HG03460 (cell line): Measurements from ENCODE around the gene POTEF.
"Not testable (repeated sequence)": the region's sequence is repeated elsewhere in the genome, so short reads cannot be mapped to it uniquely, and the experiment has no call there.

Source experiments
- ATAC-seq: cut with Tn5 transposase; IDR thresholded peaks from one replicate; pipeline ENCODE4 v1.9.1; 2021; ENCODE audit not compliant: unreplicated experiment

The POTEF gene

DNA sequence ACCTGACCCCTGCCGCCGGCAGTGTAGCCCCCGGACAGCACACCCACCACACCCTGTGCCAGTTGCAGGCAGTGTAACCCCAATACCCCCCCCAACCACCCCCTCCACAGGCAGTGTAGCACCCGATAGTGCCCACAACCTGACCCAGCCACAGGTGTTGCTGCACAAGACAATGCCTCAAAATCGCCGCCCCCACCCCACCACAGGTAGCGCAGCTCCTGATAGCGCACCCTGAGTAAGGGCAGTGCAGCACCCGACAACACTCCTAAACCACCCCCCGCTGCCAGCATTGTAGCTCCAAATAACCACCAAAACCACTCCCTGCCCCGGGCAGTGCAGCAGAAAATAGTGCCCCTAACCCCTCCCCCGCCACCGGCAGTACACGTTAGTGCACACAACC, 558 bp downstream of the POTEF start:
- ATAC-seq = not testable (repeated sequence)

DNA sequence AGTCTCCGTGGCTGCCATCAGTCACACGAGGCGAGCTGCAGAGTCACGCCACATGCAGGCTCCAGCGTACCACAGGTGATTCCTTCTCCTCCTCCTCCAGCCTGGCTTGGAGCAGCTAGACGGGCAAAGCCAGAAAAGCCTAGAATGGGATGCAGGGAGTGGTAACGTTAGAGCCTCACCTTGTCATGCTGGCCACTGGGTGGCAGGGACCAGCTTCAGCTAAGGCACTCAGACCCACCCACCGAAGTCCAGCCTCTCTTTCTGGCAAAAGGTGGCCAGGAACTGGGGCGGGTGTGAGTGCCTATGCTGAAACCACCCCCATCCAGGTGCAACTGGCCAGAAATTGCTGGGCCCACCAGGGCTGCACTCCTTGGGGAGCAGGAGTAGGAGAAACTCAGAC, 1.3 kb downstream of the POTEF start:
- not testable (repeated sequence) for ATAC-seq

DNA sequence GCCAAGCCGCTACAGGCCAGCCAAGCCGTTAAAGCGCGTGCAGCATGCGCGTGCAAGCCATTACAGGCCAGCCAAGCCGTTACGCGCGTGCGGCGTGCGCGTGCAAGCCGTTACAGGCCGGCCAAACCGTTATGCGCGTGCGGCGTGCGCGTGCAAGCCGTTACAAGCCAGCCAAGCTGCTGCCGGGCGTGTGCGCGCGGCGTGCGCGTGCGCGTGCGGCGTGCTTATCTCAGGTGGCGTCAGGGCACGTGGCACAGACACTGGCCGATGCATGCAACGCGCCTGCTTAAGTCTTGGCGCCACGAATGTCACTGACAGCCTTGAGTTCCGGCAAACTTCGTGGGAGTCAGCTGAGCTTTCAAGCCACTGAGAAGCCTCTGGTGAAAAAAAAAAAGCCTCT, 8.1 kb downstream of the POTEF start:
- not testable (repeated sequence) for ATAC-seq

- not testable (repeated sequence) for ATAC-seq
These were observed 26.2 kb downstream of the POTEF start for GRCh38 chr2:130102597-130103363.

DNA sequence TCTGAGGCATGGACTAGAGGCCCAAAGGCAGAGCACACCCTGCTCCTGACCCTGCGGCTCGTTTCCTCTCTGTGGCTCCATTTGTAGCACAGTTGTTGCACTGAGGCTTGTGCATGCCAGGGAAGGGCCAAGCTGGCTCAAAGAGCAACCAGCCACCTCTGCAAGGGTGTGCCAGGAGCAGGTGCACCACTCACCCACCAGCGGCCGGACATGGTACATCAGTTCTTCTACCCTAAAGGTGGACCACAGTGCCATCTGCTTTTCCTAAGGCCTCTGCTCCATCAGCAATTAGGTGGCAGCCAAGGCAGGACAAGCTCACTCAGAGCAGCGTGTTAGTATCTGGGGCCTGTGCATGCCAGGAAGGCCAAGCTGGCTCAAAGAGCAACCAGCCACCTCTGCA, 66.4 kb downstream of the POTEF start:
- ATAC-seq = not testable (repeated sequence)

DNA sequence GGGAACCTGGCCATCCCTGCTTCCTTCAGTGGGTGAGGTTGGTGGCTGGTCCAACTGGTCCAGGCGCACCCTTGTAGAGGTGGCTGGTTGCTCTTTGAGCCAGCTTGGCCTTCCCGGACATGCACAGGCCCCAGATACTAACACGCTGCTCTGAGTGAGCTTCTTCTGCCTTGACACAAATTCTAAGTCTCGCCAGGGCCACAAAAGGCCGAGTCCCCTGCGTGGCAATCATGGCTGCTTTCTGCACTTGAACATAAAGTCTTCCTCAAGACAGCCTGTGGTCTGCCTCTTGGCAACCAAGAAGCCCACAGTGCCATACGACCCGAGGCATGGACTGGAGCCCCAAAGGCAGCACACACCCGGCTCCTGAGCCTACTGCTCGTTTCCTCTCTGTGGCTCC, 69.0 kb downstream of the POTEF start:
- not testable (repeated sequence) for ATAC-seq

DNA sequence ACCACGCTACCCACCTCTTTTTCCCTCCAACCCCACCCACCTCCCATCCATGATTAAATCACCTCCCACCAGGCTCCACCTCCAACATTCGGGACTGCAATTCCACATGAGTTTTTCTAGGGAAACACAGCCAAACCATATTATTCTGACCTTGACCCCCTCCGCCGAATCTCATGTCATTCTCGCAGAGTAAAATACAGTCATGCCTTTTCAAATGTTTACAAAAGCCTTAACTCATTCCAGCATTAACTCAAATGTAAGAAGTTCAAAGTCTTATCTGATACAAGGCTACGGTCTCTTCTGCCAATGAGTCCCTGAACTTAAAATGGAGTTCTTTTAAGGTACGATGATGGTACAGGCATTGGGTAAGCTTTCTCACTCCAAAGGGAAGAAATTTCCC, 72.7 kb downstream of the POTEF start:
- ATAC-seq = not testable (repeated sequence)

- not testable (repeated sequence) for ATAC-seq
These were observed 75.7 kb downstream of the POTEF start for GRCh38 chr2:130053217-130053911.

GRCh38 chr2:130052376-130052775, 76.6 kb downstream of the POTEF start:
- not testable (repeated sequence) for ATAC-seq

GRCh38 chr2:130048422-130048821, 80.6 kb downstream of the POTEF start:
- not testable (repeated sequence) for ATAC-seq

GRCh38 chr2:130038265-130038603, 90.8 kb downstream of the POTEF start:
- not testable (repeated sequence) for ATAC-seq

GRCh38 chr2:130025931-130026330, 103.1 kb downstream of the POTEF start:
- not testable (repeated sequence) for ATAC-seq
